Cardiac muscle cell (in vitro differentiated cells and primary cell): ENCODE measurements around the gene SORCS3. TPM values are rescaled to one million over a fixed set of nuclear protein-coding genes. Genes with fewer than 3 reads are reported as not detected.

ENCODE experiments used
- DNase-seq, 2 donors: peaks; one replicate each; pipeline versions ENCODE4 v3.0.0 to v3.0.0-alpha.2; 2010 to 2017; ENCODE audit warnings: low read depth in 1 of 2, low spot score in 1 of 2
- H3K27ac ChIP-seq: fragments of 200-600 bp; sonication (generic); 2 replicates; pipeline ENCODE4 v1.5.1; 2016
- H3K27me3 ChIP-seq: fragments of 200-600 bp; sonication (generic); 2 replicates; pipeline ENCODE4 v1.6.0; 2016; ENCODE audit warnings: control low read depth
- H3K36me3 ChIP-seq: fragments of 200-600 bp; sonication (generic); 2 replicates; pipeline ENCODE4 v1.5.1; 2016; ENCODE audit warnings: control low read depth
- H3K4me1 ChIP-seq: fragments of 200-600 bp; sonication (generic); 2 replicates; pipeline ENCODE4 v1.8.1; 2017; ENCODE audit warnings: low read depth, mild to moderate bottlenecking, mixed run types
- H3K4me3 ChIP-seq: fragments of 200-600 bp; sonication (generic); 2 replicates; pipeline ENCODE4 v1.5.1; 2016; ENCODE audit warnings: mild to moderate bottlenecking
- H3K9me3 ChIP-seq: fragments of 200-600 bp; sonication (generic); 2 replicates; pipeline ENCODE4 v1.5.1; 2017; ENCODE audit warnings: low read depth, mild to moderate bottlenecking, control low read depth
- CTCF ChIP-seq: IDR thresholded peaks from 2 replicates; pipeline ENCODE4 v1.5.1; 2012; ENCODE audit warnings: low read depth, mild to moderate bottlenecking, low read length
- polyA plus RNA-seq: library from polyadenylated mRNA; unstranded; fragments of >200 nt; fragmentation: Nextera tagmentation; extraction: Ambion mirVana; gene quantifications from 2 replicates; pipeline ENCODE4 v1.2.1, GENCODE V29; 2016
- total RNA-seq: library from RNA; depleted of rRNA; stranded (reverse); fragments of >200 nt; gene quantifications from 2 replicates; pipeline ENCODE4 v1.2.3, GENCODE V29; 2016

SORCS3 gene
- total and polyA plus RNA-seq, 2 experiments from 2014 or later: 9.3 to 29.1 TPM

- H3K4me3 ChIP-seq: no peak overlapping the region
- H3K4me1 ChIP-seq: peaks cover 8% of the 10 kb centered on the region
- no peak for TF ChIP-seq CTCF
- H3K9me3 ChIP-seq: no peaks in the 10 kb centered on the region
- H3K27ac ChIP-seq: no peak overlapping the region
- no peaks in the 10 kb centered on the region for H3K27me3 ChIP-seq
- DNase-seq: no peak
- H3K36me3 ChIP-seq: no peaks in the 10 kb centered on the region
Observed at GRCh38 chr10:104966563-104967297, 325.6 kb downstream of the SORCS3 start.

- no peaks in the 10 kb centered on the region for H3K27me3 ChIP-seq
- H3K4me1 ChIP-seq: no peaks in the 10 kb centered on the region
- H3K9me3 ChIP-seq: no peaks in the 10 kb centered on the region
- no peak for DNase-seq
- H3K27ac ChIP-seq: no peak overlapping the region
- TF ChIP-seq CTCF: no peak
- no peak overlapping the region for H3K4me3 ChIP-seq
- H3K36me3 ChIP-seq: peaks cover 11% of the 10 kb centered on the region
Observed at GRCh38 chr10:104980368-104980767, 339.3 kb downstream of the SORCS3 start.

GRCh38 chr10:104981995-104982394 is 340.9 kb downstream of the SORCS3 start:
- no peak for TF ChIP-seq CTCF
- no peaks in the 10 kb centered on the region for H3K9me3 ChIP-seq
- H3K4me1 ChIP-seq: no peaks in the 10 kb centered on the region
- H3K27ac ChIP-seq: no peak overlapping the region
- H3K4me3 ChIP-seq: no peak overlapping the region
- peaks cover 11% of the 10 kb centered on the region for H3K36me3 ChIP-seq
- no peak for DNase-seq
- H3K27me3 ChIP-seq: no peaks in the 10 kb centered on the region

- Histone ChIP-seq H3K27ac (no peak overlapping the region), H3K4me1 (no peaks in the 10 kb centered on the region), H3K9me3 (no peaks in the 10 kb centered on the region), H3K27me3 (no peaks in the 10 kb centered on the region), H3K36me3 (no peaks in the 10 kb centered on the region), H3K4me3 (no peak overlapping the region)
- DNase-seq: no peak
- TF ChIP-seq CTCF: no peak
Observed at GRCh38 chr10:104988686-104989085, 347.6 kb downstream of the SORCS3 start.

GRCh38 chr10:104989880-104990279 is 348.8 kb downstream of the SORCS3 start:
- no peak for DNase-seq
- Histone ChIP-seq H3K9me3 (no peaks in the 10 kb centered on the region), H3K36me3 (no peaks in the 10 kb centered on the region), H3K27me3 (no peaks in the 10 kb centered on the region), H3K4me1 (no peaks in the 10 kb centered on the region), H3K4me3 (no peak overlapping the region), H3K27ac (no peak overlapping the region)
- no peak for TF ChIP-seq CTCF
